ENCODE data around the gene SPEF1.

The SPEF1 gene

DNA sequence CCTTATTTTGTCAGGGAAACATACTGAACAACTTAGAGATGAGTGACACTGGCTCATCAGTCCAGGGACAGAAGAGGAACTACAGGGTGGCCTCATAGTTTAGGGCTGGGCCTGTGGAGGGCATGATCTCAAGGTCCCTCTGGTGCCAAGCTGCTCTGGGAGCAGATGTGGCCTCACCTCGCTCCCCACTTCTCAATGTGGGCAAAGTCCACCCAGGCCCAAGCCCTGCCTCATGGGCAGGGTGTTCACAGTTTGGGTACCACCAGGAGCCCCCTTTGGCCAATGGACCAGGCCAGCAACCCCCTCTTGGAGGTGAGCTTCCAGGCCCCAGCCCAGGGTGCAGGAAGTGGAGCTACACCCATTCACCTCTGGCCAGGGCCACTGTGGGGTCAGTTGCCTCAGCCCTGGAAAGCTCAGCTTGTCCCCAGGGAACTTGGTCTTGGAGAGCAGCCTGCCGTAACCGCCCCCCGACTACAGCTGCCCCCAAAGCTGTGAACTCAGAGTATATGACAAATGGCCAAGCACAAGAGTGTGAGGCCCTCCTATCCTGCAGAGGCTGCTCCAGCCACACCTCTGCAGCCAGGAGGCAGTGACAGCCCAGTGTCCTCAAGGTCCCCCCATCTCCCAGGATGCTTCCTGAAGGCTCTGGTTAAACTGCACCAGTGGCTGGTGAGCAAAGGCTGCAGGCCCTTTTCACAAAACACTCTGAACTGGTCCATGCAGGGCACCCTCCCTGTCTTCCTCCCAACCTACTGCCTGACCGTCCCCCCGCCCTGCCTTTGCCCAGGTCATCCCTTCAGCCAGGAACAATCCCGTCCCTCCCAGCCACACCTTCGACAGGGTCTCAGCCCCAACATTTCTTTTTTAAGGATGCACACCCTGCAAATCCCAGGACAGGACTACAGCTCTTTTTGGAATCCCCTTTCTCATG is 17.3 kb downstream of the SPEF1 start:
- Histone ChIP-seq H3K36me3 (ENCODE audit: insufficient read depth, insufficient read length, low read length) (peaks cover 34% of the 10 kb centered on the region), H3K4me3 (ENCODE audit: insufficient read length, low read depth) (no peak overlapping the region), H3K9ac (ENCODE audit: insufficient read length, low read depth) (no peak overlapping the region), H3K9me3 (ENCODE audit: insufficient read depth, low read length) (no peaks in the 10 kb centered on the region), H3K4me1 (ENCODE audit: insufficient read depth, insufficient read length) (peaks cover 19% of the 10 kb centered on the region), H3K27me3 (ENCODE audit: insufficient read depth, insufficient read length) (no peaks in the 10 kb centered on the region)
- TF ChIP-seq ZNF274 (IDR thresholded peaks at IDR 0.05; ENCODE audit: low read depth, low read length): no peak
- TF ChIP-seq SUZ12 (IDR thresholded peaks at IDR 0.05; ENCODE audit: extremely low read depth, insufficient read depth, insufficient read length): no peak
- TF ChIP-seq YY1 (IDR thresholded peaks at IDR 0.05; ENCODE audit: insufficient read depth, insufficient read length): no peak
- no peak for DNase-seq (ENCODE audit: low read depth, low spot score)

DNA sequence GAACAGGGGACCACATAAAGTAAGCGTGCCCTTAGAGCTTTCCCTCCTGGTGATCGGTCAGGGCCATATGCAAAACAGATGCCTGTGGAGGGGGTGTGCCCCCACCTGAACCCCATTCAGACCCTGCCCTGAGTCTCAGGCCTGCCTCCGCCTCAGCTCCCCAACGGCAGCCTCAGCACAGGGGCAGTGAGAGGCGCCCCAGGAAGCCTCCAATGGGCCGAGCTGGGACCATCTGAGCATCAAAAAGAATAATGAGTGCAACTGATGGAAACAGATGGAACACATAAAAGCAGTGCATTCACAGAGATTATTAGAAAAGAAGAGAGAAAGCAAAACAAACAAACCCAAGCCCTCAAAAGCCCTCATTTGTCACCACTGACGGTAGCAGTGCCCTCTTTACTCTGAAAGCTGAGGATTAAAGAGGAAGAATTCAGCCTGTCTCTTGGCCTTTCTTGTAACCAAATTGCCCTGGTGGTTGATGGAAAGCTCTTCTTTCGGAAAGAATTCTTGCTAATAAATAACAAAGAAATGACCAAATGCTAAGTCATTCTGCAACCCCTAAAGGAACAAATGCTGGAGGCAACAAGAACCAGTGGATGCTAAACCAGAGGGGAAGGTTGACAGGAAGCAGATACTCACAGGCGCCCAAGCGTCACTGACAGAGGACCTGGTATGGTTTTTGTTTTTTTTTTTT is 20.4 kb downstream of the SPEF1 start:
- no peak overlapping the region for H3K4me3 ChIP-seq (ENCODE audit: insufficient read length, low read depth)
- no peaks in the 10 kb centered on the region for H3K27me3 ChIP-seq (ENCODE audit: insufficient read depth, insufficient read length)
- H3K4me1 ChIP-seq (ENCODE audit: insufficient read depth, insufficient read length): peaks cover 17% of the 10 kb centered on the region
- TF ChIP-seq ZNF274 (IDR thresholded peaks at IDR 0.05; ENCODE audit: low read depth, low read length): no peak
- TF ChIP-seq YY1 (IDR thresholded peaks at IDR 0.05; ENCODE audit: insufficient read depth, insufficient read length): no peak
- TF ChIP-seq SUZ12 (IDR thresholded peaks at IDR 0.05; ENCODE audit: extremely low read depth, insufficient read depth, insufficient read length): no peak
- no peak for DNase-seq (ENCODE audit: low read depth, low spot score)
- no peak overlapping the region for H3K9ac ChIP-seq (ENCODE audit: insufficient read length, low read depth)
- peaks cover 43% of the 10 kb centered on the region for H3K36me3 ChIP-seq (ENCODE audit: insufficient read depth, insufficient read length, low read length)
- H3K9me3 ChIP-seq (ENCODE audit: insufficient read depth, low read length): no peaks in the 10 kb centered on the region

DNA sequence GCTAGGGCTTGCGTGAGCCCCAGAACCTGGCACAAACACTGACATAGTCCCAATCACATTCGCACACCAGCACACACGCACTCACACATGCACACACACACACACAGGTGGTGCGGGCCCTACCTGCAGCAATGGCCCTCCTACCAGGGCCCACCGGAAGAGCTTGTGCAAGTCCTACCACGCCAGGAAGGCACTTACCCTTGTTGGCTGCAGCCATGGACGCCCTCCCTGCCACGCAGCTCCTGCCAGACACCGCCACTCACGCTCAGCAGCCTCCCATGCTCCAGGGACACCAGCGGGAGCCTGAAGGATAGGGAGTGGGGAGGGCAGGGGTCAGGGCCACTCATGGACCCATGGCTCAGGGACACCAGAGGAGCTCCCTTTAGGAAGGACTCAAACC is 21.4 kb downstream of the SPEF1 start:
- Histone ChIP-seq H3K9ac (ENCODE audit: insufficient read length, low read depth) (peak overlapping the region; percentile 32), H3K9me3 (ENCODE audit: insufficient read depth, low read length) (no peaks in the 10 kb centered on the region), H3K36me3 (ENCODE audit: insufficient read depth, insufficient read length, low read length) (peaks cover 49% of the 10 kb centered on the region), H3K27me3 (ENCODE audit: insufficient read depth, insufficient read length) (no peaks in the 10 kb centered on the region), H3K4me3 (ENCODE audit: insufficient read length, low read depth) (no peak overlapping the region), H3K4me1 (ENCODE audit: insufficient read depth, insufficient read length) (peaks cover 17% of the 10 kb centered on the region)
- no peak for DNase-seq (ENCODE audit: low read depth, low spot score)
- no peak for TF ChIP-seq YY1 (IDR thresholded peaks at IDR 0.05; ENCODE audit: insufficient read depth, insufficient read length)
- TF ChIP-seq SUZ12 (IDR thresholded peaks at IDR 0.05; ENCODE audit: extremely low read depth, insufficient read depth, insufficient read length): no peak
- TF ChIP-seq ZNF274 (IDR thresholded peaks at IDR 0.05; ENCODE audit: low read depth, low read length): no peak

DNA sequence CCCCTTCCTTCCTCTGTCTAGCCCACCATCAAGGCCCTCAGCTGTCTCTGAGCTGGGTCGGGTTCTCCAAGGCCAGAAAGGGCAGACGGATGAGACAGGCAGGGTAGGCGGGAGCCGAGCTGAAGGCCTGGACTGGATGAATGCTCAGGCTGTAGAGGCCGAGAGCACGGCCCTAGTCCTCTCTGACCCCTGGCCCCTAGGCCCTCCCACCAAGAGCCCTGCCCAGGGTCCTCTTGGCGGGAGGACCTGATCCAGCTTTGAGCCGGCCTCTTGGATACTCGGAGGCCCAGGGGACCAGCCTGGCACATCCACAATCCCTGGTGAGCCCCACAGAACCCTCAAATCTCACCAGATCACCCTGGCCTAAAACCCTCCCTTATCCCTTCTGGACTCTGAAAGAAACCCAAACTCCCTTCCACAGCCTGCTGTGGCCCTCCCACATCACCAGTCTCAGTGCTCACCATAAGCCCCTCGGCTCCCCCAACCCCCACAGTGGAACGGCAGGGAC is 21.9 kb downstream of the SPEF1 start:
- TF ChIP-seq ZNF274 (IDR thresholded peaks at IDR 0.05; ENCODE audit: low read depth, low read length) (no peak), SUZ12 (IDR thresholded peaks at IDR 0.05; ENCODE audit: extremely low read depth, insufficient read depth, insufficient read length) (no peak), YY1 (IDR thresholded peaks at IDR 0.05; ENCODE audit: insufficient read depth, insufficient read length) (no peak)
- H3K27me3 ChIP-seq (ENCODE audit: insufficient read depth, insufficient read length): no peaks in the 10 kb centered on the region
- peaks cover 51% of the 10 kb centered on the region for H3K36me3 ChIP-seq (ENCODE audit: insufficient read depth, insufficient read length, low read length)
- no peak for DNase-seq (ENCODE audit: low read depth, low spot score)
- H3K9me3 ChIP-seq (ENCODE audit: insufficient read depth, low read length): no peaks in the 10 kb centered on the region
- H3K4me1 ChIP-seq (ENCODE audit: insufficient read depth, insufficient read length): peaks cover 17% of the 10 kb centered on the region
- no peak overlapping the region for H3K4me3 ChIP-seq (ENCODE audit: insufficient read length, low read depth)
- no peak overlapping the region for H3K9ac ChIP-seq (ENCODE audit: insufficient read length, low read depth)

DNA sequence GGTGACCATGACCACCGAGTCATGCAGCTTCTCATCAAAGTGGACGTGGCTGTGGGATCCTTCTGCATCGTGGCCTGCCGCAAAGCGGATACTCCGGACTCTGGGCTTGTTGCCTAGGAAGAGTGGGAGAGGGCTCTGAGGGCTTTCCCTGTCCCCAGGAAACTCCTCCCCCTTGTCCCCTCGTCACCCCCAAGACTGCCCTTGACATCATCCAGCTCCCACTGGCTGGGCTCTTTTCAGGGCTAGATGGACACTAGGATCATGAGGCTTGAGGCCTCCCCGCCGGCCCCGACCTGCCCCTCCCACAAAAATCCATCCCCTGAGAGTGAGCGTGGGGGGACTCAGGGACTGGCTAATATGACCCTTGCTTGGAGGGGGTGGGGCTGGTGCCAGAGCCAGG is 22.7 kb downstream of the SPEF1 start:
- Histone ChIP-seq H3K4me1 (ENCODE audit: insufficient read depth, insufficient read length) (peaks cover 13% of the 10 kb centered on the region), H3K9me3 (ENCODE audit: insufficient read depth, low read length) (no peaks in the 10 kb centered on the region), H3K4me3 (ENCODE audit: insufficient read length, low read depth) (no peak overlapping the region), H3K9ac (ENCODE audit: insufficient read length, low read depth) (no peak overlapping the region), H3K36me3 (ENCODE audit: insufficient read depth, insufficient read length, low read length) (peaks cover 51% of the 10 kb centered on the region), H3K27me3 (ENCODE audit: insufficient read depth, insufficient read length) (no peaks in the 10 kb centered on the region)
- TF ChIP-seq SUZ12 (IDR thresholded peaks at IDR 0.05; ENCODE audit: extremely low read depth, insufficient read depth, insufficient read length) (no peak), YY1 (IDR thresholded peaks at IDR 0.05; ENCODE audit: insufficient read depth, insufficient read length) (no peak), ZNF274 (IDR thresholded peaks at IDR 0.05; ENCODE audit: low read depth, low read length) (no peak)
- no peak for DNase-seq (ENCODE audit: low read depth, low spot score)

DNA sequence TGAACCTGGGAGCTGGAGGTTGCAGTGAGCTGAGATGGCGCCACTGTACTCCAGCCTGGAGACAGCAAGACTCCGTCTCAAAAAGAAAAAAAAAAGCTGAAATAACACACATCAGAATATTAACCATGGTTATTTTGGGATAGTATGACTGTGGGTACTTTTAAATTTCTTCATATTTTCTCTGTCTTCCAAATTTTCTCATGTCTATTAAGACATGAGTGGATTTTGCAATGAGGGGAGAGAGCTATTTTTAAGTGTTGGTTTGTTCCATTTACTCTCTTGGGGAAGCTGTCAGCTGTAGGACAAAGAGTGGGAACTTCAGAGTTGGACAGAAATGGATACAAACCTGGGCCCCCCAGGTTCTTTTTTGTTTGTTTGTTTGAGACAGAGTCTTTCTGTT is 24.0 kb downstream of the SPEF1 start:
- Histone ChIP-seq H3K4me3 (ENCODE audit: insufficient read length, low read depth) (no peak overlapping the region), H3K4me1 (ENCODE audit: insufficient read depth, insufficient read length) (peaks cover 18% of the 10 kb centered on the region), H3K9me3 (ENCODE audit: insufficient read depth, low read length) (no peaks in the 10 kb centered on the region), H3K9ac (ENCODE audit: insufficient read length, low read depth) (no peak overlapping the region), H3K36me3 (ENCODE audit: insufficient read depth, insufficient read length, low read length) (peaks cover 51% of the 10 kb centered on the region), H3K27me3 (ENCODE audit: insufficient read depth, insufficient read length) (no peaks in the 10 kb centered on the region)
- DNase-seq (ENCODE audit: low read depth, low spot score): no peak
- TF ChIP-seq SUZ12 (IDR thresholded peaks at IDR 0.05; ENCODE audit: extremely low read depth, insufficient read depth, insufficient read length): no peak
- no peak for TF ChIP-seq YY1 (IDR thresholded peaks at IDR 0.05; ENCODE audit: insufficient read depth, insufficient read length)
- TF ChIP-seq ZNF274 (IDR thresholded peaks at IDR 0.05; ENCODE audit: low read depth, low read length): no peak

Data from NT2/D1 (cell line).